Calu3 (cell line): ENCODE measurements around the gene COL15A1. TPM values are rescaled to one million over a fixed set of nuclear protein-coding genes. Genes with fewer than 3 reads are reported as not detected.

Experiments used
- BruUV-seq: library from RNA; stranded (reverse); fragments of 400-500 nt; replicated peaks from 2 replicates; lab custom pipeline; 2021; lab: Mats Ljungman, UMichigan
- CTCF ChIA-PET: fragments of 300-600 bp; sonication (Branson Sonifier 250); formaldehyde crosslinking; loops from one replicate; lab custom pipeline; 2022; ENCODE audit warnings: antibody characterized with exemption; lab: Charles Lee
- DNase-seq: peaks from one replicate; pipeline ENCODE4 v3.0.0; 2022
- H3K27ac Mint-ChIP-seq: one replicate; pipeline ENCODE4 v1.8.0; 2022; ENCODE audit warnings: mixed read lengths; ENCODE audit not compliant: unreplicated experiment
- H3K27me3 Mint-ChIP-seq: one replicate; pipeline ENCODE4 v1.8.0; 2022; ENCODE audit warnings: mixed read lengths; ENCODE audit not compliant: unreplicated experiment
- H3K36me3 Mint-ChIP-seq: one replicate; pipeline ENCODE4 v1.8.0; 2022; ENCODE audit warnings: mild to moderate bottlenecking, moderate library complexity, mixed read lengths; ENCODE audit not compliant: insufficient read depth, unreplicated experiment
- H3K4me1 Mint-ChIP-seq: one replicate; pipeline ENCODE4 v1.8.0; 2022; ENCODE audit warnings: mild to moderate bottlenecking, low read depth, mixed read lengths; ENCODE audit not compliant: unreplicated experiment
- H3K4me3 Mint-ChIP-seq: one replicate; pipeline ENCODE4 v1.8.0; 2022; ENCODE audit warnings: mild to moderate bottlenecking, low read depth, moderate library complexity, mixed read lengths; ENCODE audit not compliant: unreplicated experiment
- H3K9me3 Mint-ChIP-seq: one replicate; pipeline ENCODE4 v1.8.0; 2022; ENCODE audit warnings: low read depth, mixed read lengths; ENCODE audit not compliant: unreplicated experiment
- intact Hi-C: fragments of 100-400 bp; cut with micrococcal nuclease; formaldehyde crosslinking; loops from one replicate; pipeline ENCODE4 v1.10.0; 2022; ENCODE audit not compliant: unreplicated experiment
- total RNA-seq: library from RNA; stranded (reverse); gene quantifications from 2 replicates; pipeline ENCODE4 v1.2.3, GENCODE V29; 2022
- TF ChIP-seq, protein P1 (sequence below): fragments of 200-600 bp; IDR thresholded peaks from one replicate; pipeline ENCODE4 v1.8.0; 2022; ENCODE audit warnings: antibody characterized with exemption; ENCODE audit not compliant: unreplicated experiment

COL15A1 gene
- total RNA-seq, 1 experiment from 2014 or later, result not detected

DNA sequence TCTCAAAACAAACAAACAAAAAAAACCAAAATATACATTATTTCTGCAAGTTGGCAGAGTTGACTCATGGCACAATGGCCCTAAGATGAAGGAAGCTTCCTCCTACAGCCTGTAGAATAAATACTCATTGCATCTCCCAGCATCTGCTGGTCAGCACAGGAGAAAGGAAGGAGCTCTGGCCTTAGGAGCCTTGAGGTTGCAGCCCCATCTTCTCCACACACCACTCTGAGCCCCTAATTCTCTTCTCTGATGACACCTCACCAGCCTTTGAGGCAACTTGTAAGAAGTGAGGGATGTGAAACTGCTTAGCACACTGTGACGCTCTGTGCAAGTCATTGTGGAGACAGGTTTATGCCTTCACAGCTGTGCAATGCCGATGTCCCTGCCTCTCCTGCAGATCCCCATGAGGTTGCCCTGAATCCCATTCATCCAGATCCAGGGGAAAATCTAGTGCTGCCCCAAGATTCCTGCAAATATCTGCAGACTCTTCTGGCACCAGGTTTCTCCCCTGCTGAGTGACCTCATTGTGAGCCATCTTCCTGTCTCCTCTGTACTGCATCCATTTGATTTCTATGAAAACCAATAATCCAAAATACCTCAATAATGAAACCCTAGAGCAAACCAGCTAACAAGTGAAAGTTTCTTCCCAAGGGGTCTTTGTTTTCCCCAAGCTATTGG lies 95.9 kb downstream of the COL15A1 start:
- no peak for DNase-seq
- H3K27ac Mint-ChIP-seq, result no peak overlapping the region

GRCh38 chr9:99040251-99040900 lies 96.7 kb downstream of the COL15A1 start:
- no peak for DNase-seq
- H3K9me3 Mint-ChIP-seq, result no peaks in the 10 kb centered on the region
- H3K4me1 Mint-ChIP-seq, result no peaks in the 10 kb centered on the region
- TF ChIP-seq, protein P1, sequence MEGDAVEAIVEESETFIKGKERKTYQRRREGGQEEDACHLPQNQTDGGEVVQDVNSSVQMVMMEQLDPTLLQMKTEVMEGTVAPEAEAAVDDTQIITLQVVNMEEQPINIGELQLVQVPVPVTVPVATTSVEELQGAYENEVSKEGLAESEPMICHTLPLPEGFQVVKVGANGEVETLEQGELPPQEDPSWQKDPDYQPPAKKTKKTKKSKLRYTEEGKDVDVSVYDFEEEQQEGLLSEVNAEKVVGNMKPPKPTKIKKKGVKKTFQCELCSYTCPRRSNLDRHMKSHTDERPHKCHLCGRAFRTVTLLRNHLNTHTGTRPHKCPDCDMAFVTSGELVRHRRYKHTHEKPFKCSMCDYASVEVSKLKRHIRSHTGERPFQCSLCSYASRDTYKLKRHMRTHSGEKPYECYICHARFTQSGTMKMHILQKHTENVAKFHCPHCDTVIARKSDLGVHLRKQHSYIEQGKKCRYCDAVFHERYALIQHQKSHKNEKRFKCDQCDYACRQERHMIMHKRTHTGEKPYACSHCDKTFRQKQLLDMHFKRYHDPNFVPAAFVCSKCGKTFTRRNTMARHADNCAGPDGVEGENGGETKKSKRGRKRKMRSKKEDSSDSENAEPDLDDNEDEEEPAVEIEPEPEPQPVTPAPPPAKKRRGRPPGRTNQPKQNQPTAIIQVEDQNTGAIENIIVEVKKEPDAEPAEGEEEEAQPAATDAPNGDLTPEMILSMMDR, result no peak
- no peaks in the 10 kb centered on the region for H3K36me3 Mint-ChIP-seq
- H3K4me3 Mint-ChIP-seq, result no peak overlapping the region
- CTCF ChIA-PET, result no interaction called here
- intact Hi-C loops, result no loop called here
- BruUV-seq, result no TSS peak
- peaks cover 69% of the 10 kb centered on the region for H3K27me3 Mint-ChIP-seq
- no peak overlapping the region for H3K27ac Mint-ChIP-seq

More for the DNA sequence above, 95.9 kb downstream of the COL15A1 start:
- Mint-ChIP-seq H3K9me3 (no peaks in the 10 kb centered on the region), H3K4me3 (no peak overlapping the region), H3K27me3 (peaks cover 69% of the 10 kb centered on the region), H3K36me3 (no peaks in the 10 kb centered on the region), H3K4me1 (no peaks in the 10 kb centered on the region)
- CTCF ChIA-PET, result interaction anchor here (0.6 kb wide), 1 partner anchor 10 kb away, joined by 3 read pairs; no protein-coding TSS in a partner anchor
- no TSS peak for BruUV-seq
- TF ChIP-seq, protein P1, result no peak
- intact Hi-C loops, result no loop called here

- TF ChIP-seq, protein P1, result no peak
- H3K4me3 Mint-ChIP-seq, result no peak overlapping the region
- no TSS peak for BruUV-seq
- no peaks in the 10 kb centered on the region for H3K4me1 Mint-ChIP-seq
- intact Hi-C loops, result no loop called here
- peaks cover 69% of the 10 kb centered on the region for H3K27me3 Mint-ChIP-seq
- H3K36me3 Mint-ChIP-seq, result no peaks in the 10 kb centered on the region
- CTCF ChIA-PET, result no interaction called here
- no peaks in the 10 kb centered on the region for H3K9me3 Mint-ChIP-seq
- no peak for DNase-seq
- no peak overlapping the region for H3K27ac Mint-ChIP-seq
These were observed 97.3 kb downstream of the COL15A1 start for GRCh38 chr9:99040911-99041582.

DNA sequence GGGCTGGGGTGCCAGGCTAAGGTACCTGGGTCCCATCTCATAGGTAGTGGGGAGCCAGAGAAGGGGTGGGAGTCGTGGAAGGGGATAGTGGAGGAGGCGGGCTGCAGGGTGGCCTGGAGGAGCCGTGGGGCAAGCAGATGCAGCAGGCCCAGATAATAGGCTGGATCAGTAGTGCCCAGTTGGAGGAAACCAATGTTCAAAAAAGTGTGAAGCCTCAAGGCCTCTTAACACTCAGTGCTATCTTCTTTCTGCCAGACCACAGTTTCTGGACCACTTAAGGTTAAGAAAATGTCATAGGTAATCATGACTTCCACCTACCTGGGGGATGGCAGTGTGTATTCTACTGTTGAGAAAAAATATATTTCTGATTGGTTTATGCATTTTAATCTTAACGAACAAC lies 97.9 kb downstream of the COL15A1 start:
- TF ChIP-seq, protein P1, result no peak
- intact Hi-C loops, result no loop called here
- Mint-ChIP-seq H3K27me3 (peaks cover 68% of the 10 kb centered on the region), H3K4me3 (no peak overlapping the region), H3K27ac (no peak overlapping the region), H3K4me1 (no peaks in the 10 kb centered on the region), H3K9me3 (no peaks in the 10 kb centered on the region), H3K36me3 (no peaks in the 10 kb centered on the region)
- DNase-seq, result no peak
- BruUV-seq, result no TSS peak
- CTCF ChIA-PET, result no interaction called here
